Activated CD4-positive, CD25-positive, alpha-beta regulatory T cell treated with anti-CD3 and anti-CD28 coated beads, Interleukin-2, amount 50 U/mL, for 24 hours (primary cell): ENCODE measurements around the gene CELA2B.
A peak's percentile ranks its signal among the peaks of the same experiment; 100 is the strongest.

ENCODE experiments used
- ATAC-seq, 2 donors: fragments of 150-1000 bp; cut with Tn5 transposase; one replicate each; pipeline ENCODE4 v1.10.0; 2021; ENCODE audit warnings: mild to moderate bottlenecking in 1 of 2, moderate library complexity in 1 of 2

Gene CELA2B

GRCh38 chr1:15526490-15527339 lies 50.8 kb downstream of the CELA2B start, which contains the start of gene DNAJC16:
Gene DNAJC16 (plus strand): TSS chr1:15526848. CDS start chr1:15529106, 2,258 bp downstream.
- peak; percentile 61 to 66 for ATAC-seq

- ATAC-seq = no peak
These were observed 55.1 kb downstream of the CELA2B start for GRCh38 chr1:15531003-15531402.

- peak in 1 of 2 donors; percentile 36 for ATAC-seq
These were observed 55.8 kb downstream of the CELA2B start for GRCh38 chr1:15531682-15532081.

- no peak for ATAC-seq
These were observed 62.9 kb downstream of the CELA2B start for GRCh38 chr1:15538771-15539170.

GRCh38 chr1:15540186-15540585 lies 64.3 kb downstream of the CELA2B start:
- ATAC-seq = no peak
